Glomerular visceral epithelial cell (primary cell): ENCODE data around the gene DTNB.
"Not testable (repeated sequence)": the region's sequence is repeated elsewhere in the genome, so short reads cannot be mapped to it uniquely, and the experiment has no call there.

Experiments
- DNase-seq: peaks from one replicate; pipeline ENCODE4 v3.0.0-alpha.2; 2016; ENCODE audit errors: extremely low spot score

The DTNB gene

GRCh38 chr2:25632396-25632795 lies 41.0 kb downstream of the DTNB start:
- no peak for DNase-seq

- DNase-seq: no peak
Observed at GRCh38 chr2:25624635-25625034, 48.7 kb downstream of the DTNB start.

- DNase-seq: no peak
Observed at GRCh38 chr2:25623361-25623760, 50.0 kb downstream of the DTNB start.

- no peak for DNase-seq
Observed at GRCh38 chr2:25620711-25621110, 52.7 kb downstream of the DTNB start.

GRCh38 chr2:25620077-25620476 lies 53.3 kb downstream of the DTNB start:
- DNase-seq: no peak

- DNase-seq: no peak
Observed at GRCh38 chr2:25619185-25619584, 54.2 kb downstream of the DTNB start.

- DNase-seq: peak; percentile 31
Observed at GRCh38 chr2:25618676-25619075, 54.7 kb downstream of the DTNB start.

GRCh38 chr2:25617948-25618646 lies 55.3 kb downstream of the DTNB start:
- peak; percentile 7 for DNase-seq

- DNase-seq: no peak
Observed at GRCh38 chr2:25615920-25616319, 57.5 kb downstream of the DTNB start.

- no peak for DNase-seq
Observed at GRCh38 chr2:25615386-25615785, 58.0 kb downstream of the DTNB start.

- no peak for DNase-seq
Observed at GRCh38 chr2:25614711-25615110, 58.7 kb downstream of the DTNB start.

- DNase-seq: no peak
Observed at GRCh38 chr2:25608718-25609117, 64.7 kb downstream of the DTNB start.

- DNase-seq: peak; percentile 26
Observed at GRCh38 chr2:25606892-25607291, 66.5 kb downstream of the DTNB start.

- DNase-seq: no peak
Observed at GRCh38 chr2:25602333-25602723, 71.0 kb downstream of the DTNB start.

GRCh38 chr2:25601711-25602332 lies 71.6 kb downstream of the DTNB start:
- not testable (repeated sequence) for DNase-seq

GRCh38 chr2:25598911-25599310 lies 74.5 kb downstream of the DTNB start:
- no peak for DNase-seq

- no peak for DNase-seq
Observed at GRCh38 chr2:25598332-25598731, 75.0 kb downstream of the DTNB start.

- no peak for DNase-seq
Observed at GRCh38 chr2:25597881-25598280, 75.5 kb downstream of the DTNB start.

- DNase-seq: no peak
Observed at GRCh38 chr2:25596516-25597244, 76.7 kb downstream of the DTNB start.

- DNase-seq: no peak
Observed at GRCh38 chr2:25595393-25595792, 78.0 kb downstream of the DTNB start.

GRCh38 chr2:25594991-25595390 lies 78.4 kb downstream of the DTNB start:
- no peak for DNase-seq

- no peak for DNase-seq
Observed at GRCh38 chr2:25592766-25593292, 80.5 kb downstream of the DTNB start.
